Skeletal muscle cell (primary cell): ENCODE measurements around the gene HS6ST3.
"Not testable (repeated sequence)": the region's sequence is repeated elsewhere in the genome, so short reads cannot be mapped to it uniquely, and the experiment has no call there.

Experiments used
- DNase-seq: peaks from one replicate; pipeline ENCODE4 v3.0.0-alpha.2; 2010; ENCODE audit warnings: low read depth
- H3K4me3 ChIP-seq: 2 replicates; pipeline ENCODE4 v1.5.1; 2011; ENCODE audit warnings: low read depth, mild to moderate bottlenecking, control low read depth, low read length, moderate library complexity

The HS6ST3 gene

GRCh38 chr13:96090240-96091101 is 564 bp downstream of the HS6ST3 start:
- no peak for DNase-seq
- peak overlapping the region; percentile 59 for H3K4me3 ChIP-seq

GRCh38 chr13:96091164-96092117 is 1.5 kb downstream of the HS6ST3 start:
- peak overlapping the region; percentile 59 for H3K4me3 ChIP-seq
- no peak for DNase-seq

GRCh38 chr13:96093296-96094006 is 3.5 kb downstream of the HS6ST3 start:
- H3K4me3 ChIP-seq, result no peak overlapping the region
- DNase-seq, result no peak

- DNase-seq, result no peak
- H3K4me3 ChIP-seq, result no peak overlapping the region
These were observed 10.7 kb downstream of the HS6ST3 start for GRCh38 chr13:96100457-96101220.

GRCh38 chr13:96104516-96104915 is 14.6 kb downstream of the HS6ST3 start:
- DNase-seq, result no peak
- H3K4me3 ChIP-seq, result no peak overlapping the region

- H3K4me3 ChIP-seq, DNase-seq: not testable (repeated sequence)
These were observed 18.2 kb downstream of the HS6ST3 start for GRCh38 chr13:96108072-96108471.

- no peak overlapping the region for H3K4me3 ChIP-seq
These were observed 19.2 kb downstream of the HS6ST3 start for GRCh38 chr13:96109125-96109524.

GRCh38 chr13:96112936-96113335 is 23.0 kb downstream of the HS6ST3 start:
- no peak for DNase-seq
- no peak overlapping the region for H3K4me3 ChIP-seq

More at GRCh38 chr13:96109125-96109524, 19.2 kb downstream of the HS6ST3 start:
- no peak for DNase-seq

GRCh38 chr13:96115368-96115767 is 25.5 kb downstream of the HS6ST3 start:
- H3K4me3 ChIP-seq, DNase-seq: not testable (repeated sequence)

GRCh38 chr13:96119921-96120320 is 30.0 kb downstream of the HS6ST3 start:
- no peak for DNase-seq

GRCh38 chr13:96130818-96131340 is 41.0 kb downstream of the HS6ST3 start:
- no peak for DNase-seq
- no peak overlapping the region for H3K4me3 ChIP-seq

More at GRCh38 chr13:96119921-96120320, 30.0 kb downstream of the HS6ST3 start:
- no peak overlapping the region for H3K4me3 ChIP-seq

- H3K4me3 ChIP-seq, result no peak overlapping the region
- DNase-seq, result peak; percentile 12
These were observed 51.1 kb downstream of the HS6ST3 start for GRCh38 chr13:96141032-96141431.

GRCh38 chr13:96159725-96160124 is 69.8 kb downstream of the HS6ST3 start:
- H3K4me3 ChIP-seq, result no peak overlapping the region
- no peak for DNase-seq

GRCh38 chr13:96161141-96161540 is 71.2 kb downstream of the HS6ST3 start:
- no peak for DNase-seq

GRCh38 chr13:96165840-96166239 is 75.9 kb downstream of the HS6ST3 start:
- DNase-seq, result no peak
- H3K4me3 ChIP-seq, result no peak overlapping the region

More at GRCh38 chr13:96161141-96161540, 71.2 kb downstream of the HS6ST3 start:
- no peak overlapping the region for H3K4me3 ChIP-seq

- DNase-seq, result no peak
- no peak overlapping the region for H3K4me3 ChIP-seq
These were observed 82.2 kb downstream of the HS6ST3 start for GRCh38 chr13:96172066-96172465.

- no peak overlapping the region for H3K4me3 ChIP-seq
- DNase-seq, result no peak
These were observed 88.9 kb downstream of the HS6ST3 start for GRCh38 chr13:96178759-96179158.

- no peak overlapping the region for H3K4me3 ChIP-seq
- DNase-seq, result no peak
These were observed 89.4 kb downstream of the HS6ST3 start for GRCh38 chr13:96179309-96179708.

- DNase-seq, result no peak
These were observed 92.0 kb downstream of the HS6ST3 start for GRCh38 chr13:96181911-96182310.

More at GRCh38 chr13:96181911-96182310, 92.0 kb downstream of the HS6ST3 start:
- no peak overlapping the region for H3K4me3 ChIP-seq
